Measurements from ENCODE around the gene REL.

GRCh38 chr2:60843006-60843405, 38.4 kb upstream of the REL start:
- no peak for TF ChIP-seq CTCF (IDR thresholded peaks at IDR 0.05; ENCODE audit: borderline replicate concordance, extremely low read depth, low read length, poor library complexity, severe bottlenecking)
- TF ChIP-seq EZH2 (IDR thresholded peaks at IDR 0.05; ENCODE audit: borderline replicate concordance, low read depth, low read length, severe bottlenecking), result no peak

Data from DND-41 (cell line).